ENCODE results near the gene NOL12.

DNA sequence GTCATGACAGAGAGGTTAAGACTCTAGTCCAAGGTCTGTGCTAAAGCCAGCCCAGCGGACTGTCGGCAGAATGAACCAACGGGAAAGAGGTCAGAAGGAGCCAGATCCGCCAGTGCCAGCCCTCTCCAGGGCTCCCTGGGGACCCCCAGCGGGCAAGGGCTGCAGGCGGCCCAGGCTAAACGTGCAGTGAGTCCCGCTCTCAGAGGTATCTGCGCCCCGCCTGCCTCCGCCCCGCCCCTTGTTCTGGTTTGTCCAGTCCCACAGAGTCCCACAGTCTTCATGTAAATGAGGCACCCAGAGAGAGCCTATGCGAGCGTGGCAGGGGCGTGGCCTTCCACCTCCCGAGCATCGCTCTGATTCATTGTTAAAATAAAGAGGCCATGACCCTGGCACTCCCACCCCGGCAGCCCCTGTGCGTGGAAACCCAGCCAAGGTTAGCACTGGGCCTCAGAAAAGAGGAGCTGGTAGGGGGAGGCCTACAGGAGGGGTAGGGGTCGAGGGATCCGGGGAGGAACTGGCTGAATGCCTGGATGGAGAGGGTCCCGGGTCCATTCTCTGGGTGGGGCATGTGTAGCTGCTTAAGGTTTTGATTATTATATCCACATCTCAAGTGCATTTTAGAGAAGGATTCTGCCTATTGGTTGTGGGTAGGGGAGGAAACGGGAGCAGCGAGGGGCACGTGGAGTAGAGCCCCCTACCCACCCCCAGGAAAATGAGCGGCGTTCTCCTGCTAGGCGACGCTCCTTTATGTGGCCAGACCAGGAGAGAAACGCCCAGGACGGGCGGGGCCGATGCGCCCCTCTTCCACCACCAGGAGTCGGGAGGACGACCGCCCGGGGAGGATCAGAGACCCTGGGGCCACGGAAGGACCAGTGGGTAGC is 10.8 kb downstream of the NOL12 start, which contains the start of gene TRIOBP:
- TF ChIP-seq EZH2 (optimal IDR thresholded peaks at IDR 0.05; ENCODE audit: low read depth, low read length) = no peak
- TF ChIP-seq, protein P1, sequence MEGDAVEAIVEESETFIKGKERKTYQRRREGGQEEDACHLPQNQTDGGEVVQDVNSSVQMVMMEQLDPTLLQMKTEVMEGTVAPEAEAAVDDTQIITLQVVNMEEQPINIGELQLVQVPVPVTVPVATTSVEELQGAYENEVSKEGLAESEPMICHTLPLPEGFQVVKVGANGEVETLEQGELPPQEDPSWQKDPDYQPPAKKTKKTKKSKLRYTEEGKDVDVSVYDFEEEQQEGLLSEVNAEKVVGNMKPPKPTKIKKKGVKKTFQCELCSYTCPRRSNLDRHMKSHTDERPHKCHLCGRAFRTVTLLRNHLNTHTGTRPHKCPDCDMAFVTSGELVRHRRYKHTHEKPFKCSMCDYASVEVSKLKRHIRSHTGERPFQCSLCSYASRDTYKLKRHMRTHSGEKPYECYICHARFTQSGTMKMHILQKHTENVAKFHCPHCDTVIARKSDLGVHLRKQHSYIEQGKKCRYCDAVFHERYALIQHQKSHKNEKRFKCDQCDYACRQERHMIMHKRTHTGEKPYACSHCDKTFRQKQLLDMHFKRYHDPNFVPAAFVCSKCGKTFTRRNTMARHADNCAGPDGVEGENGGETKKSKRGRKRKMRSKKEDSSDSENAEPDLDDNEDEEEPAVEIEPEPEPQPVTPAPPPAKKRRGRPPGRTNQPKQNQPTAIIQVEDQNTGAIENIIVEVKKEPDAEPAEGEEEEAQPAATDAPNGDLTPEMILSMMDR (IDR thresholded peaks at IDR 0.05; ENCODE audit: low read length) = peak; percentile 43

Data from MM.1S (cell line).